ENCODE results near the gene YPEL2.
"Not testable (repeated sequence)": the region's sequence is repeated elsewhere in the genome, so short reads cannot be mapped to it uniquely, and the experiment has no call there.

YPEL2 gene

GRCh38 chr17:59331129-59331928 is at the start of gene YPEL2:
YPEL2 (plus strand) TSS chr17:59331655; CDS start chr17:59353410, 21,755 bp downstream.
- DNase-seq: peak; percentile 96

- no peak for DNase-seq
These were observed 47.1 kb upstream of the YPEL2 start for GRCh38 chr17:59284317-59284716.

- peak; percentile 36 for DNase-seq
These were observed 44.0 kb upstream of the YPEL2 start for GRCh38 chr17:59287452-59287851.

- DNase-seq: no peak
These were observed 43.6 kb upstream of the YPEL2 start for GRCh38 chr17:59287891-59288290.

- no peak for DNase-seq
These were observed 41.5 kb upstream of the YPEL2 start for GRCh38 chr17:59289981-59290301.

- DNase-seq: not testable (repeated sequence)
These were observed 41.0 kb upstream of the YPEL2 start for GRCh38 chr17:59290302-59290998.

- no peak for DNase-seq
These were observed 39.3 kb upstream of the YPEL2 start for GRCh38 chr17:59292174-59292523.

- no peak for DNase-seq
These were observed 35.3 kb upstream of the YPEL2 start for GRCh38 chr17:59296190-59296589.

GRCh38 chr17:59298521-59298920 is 32.9 kb upstream of the YPEL2 start:
- DNase-seq: peak; percentile 42

- no peak for DNase-seq
These were observed 31.9 kb upstream of the YPEL2 start for GRCh38 chr17:59299400-59300092.

- DNase-seq: no peak
These were observed 30.5 kb upstream of the YPEL2 start for GRCh38 chr17:59300941-59301340.

- DNase-seq: no peak
These were observed 26.6 kb upstream of the YPEL2 start for GRCh38 chr17:59304811-59305210.

- DNase-seq: no peak
These were observed 21.1 kb upstream of the YPEL2 start for GRCh38 chr17:59310263-59310920.

GRCh38 chr17:59311051-59311468 is 20.4 kb upstream of the YPEL2 start:
- peak; percentile 61 for DNase-seq

- DNase-seq: not testable (repeated sequence)
These were observed 19.9 kb upstream of the YPEL2 start for GRCh38 chr17:59311521-59311920.

- DNase-seq: no peak
These were observed 15.6 kb upstream of the YPEL2 start for GRCh38 chr17:59315866-59316265.

- no peak for DNase-seq
These were observed 4.1 kb upstream of the YPEL2 start for GRCh38 chr17:59327121-59327980.

- peak; percentile 26 for DNase-seq
These were observed 3.5 kb upstream of the YPEL2 start for GRCh38 chr17:59327981-59328290.

- DNase-seq: no peak
These were observed 2.9 kb upstream of the YPEL2 start for GRCh38 chr17:59328601-59329000.

GRCh38 chr17:59329176-59330052 is 2.0 kb upstream of the YPEL2 start:
- peak; percentile 70 for DNase-seq

All from fibroblast of skin of right biceps (primary cell).